GM12891 (cell line): ENCODE data around the gene THTPA.

Source experiments
- DNase-seq: peaks from one replicate; pipeline ENCODE4 v3.0.0; 2011; ENCODE audit warnings: low spot score; ENCODE audit not compliant: insufficient read length
- FAIRE-seq: peaks from 2 replicates; lab custom pipeline; 2011; peaks lifted over from hg19 to GRCh38; lab: Jason Lieb, UNC
- PAX5 ChIP-seq: IDR thresholded peaks from 2 replicates; pipeline ENCODE4 v1.6.1; 2011; ENCODE audit warnings: low read length, moderate library complexity, mild to moderate bottlenecking; ENCODE audit not compliant: insufficient read depth, severe bottlenecking
- POLR2A ChIP-seq: IDR thresholded peaks from 2 replicates; pipeline ENCODE4 v1.6.1; 2011; ENCODE audit warnings: low read depth, low read length, control low read depth
- POLR2AphosphoS5 ChIP-seq: IDR thresholded peaks from 2 replicates; pipeline ENCODE4 v1.6.1; 2011; ENCODE audit warnings: low read depth, low read length, control low read depth
- POU2F2 ChIP-seq: IDR thresholded peaks from 2 replicates; pipeline ENCODE4 v1.6.1; 2011; ENCODE audit warnings: low read depth, mild to moderate bottlenecking, control low read depth, low read length, moderate library complexity
- SPI1 ChIP-seq: IDR thresholded peaks from 2 replicates; pipeline ENCODE4 v1.6.1; 2011; ENCODE audit warnings: low read depth, low read length, control low read depth
- TAF1 ChIP-seq: IDR thresholded peaks from 2 replicates; pipeline ENCODE4 v1.6.1; 2011; ENCODE audit warnings: low read depth, low read length, control low read depth

Gene THTPA

GRCh38 chr14:23567186-23568020 is 11.3 kb downstream of the THTPA start, which contains the start of gene AP1G2:
AP1G2 (minus strand) TSS chr14:23567791; CDS start chr14:23567314, 477 bp downstream.
- DNase-seq = peak; percentile 85
- TF ChIP-seq SPI1 (0 out of 2 replicates have a peak, but pooled peaks have one; percentile 1), PAX5 (no peak), POLR2A (peak; percentile 62; the same call in 1 of the 2 replicates), POLR2AphosphoS5 (peak; percentile 91), TAF1 (peak; percentile 68), POU2F2 (0 out of 2 replicates have a peak, but pooled peaks have one; percentile 33)
- peak; percentile 95 for FAIRE-seq

- DNase-seq (no peak), FAIRE-seq (no peak)
- TF ChIP-seq TAF1 = no peak
- 0 out of 2 replicates have a peak, but pooled peaks have one; percentile 40 for TF ChIP-seq POU2F2
These were observed 12.0 kb downstream of the THTPA start for GRCh38 chr14:23568021-23568599.

GRCh38 chr14:23568600-23569331 is 12.7 kb downstream of the THTPA start:
- FAIRE-seq (peak; percentile 47), DNase-seq (no peak)
- TF ChIP-seq POLR2AphosphoS5 (0 out of 2 replicates have a peak, but pooled peaks have one; percentile 21), TAF1 (no peak), POU2F2 (no peak), POLR2A (no peak), SPI1 (peak; percentile 39; the same call in 1 of the 2 replicates)

GRCh38 chr14:23569443-23570151 is 13.5 kb downstream of the THTPA start:
- DNase-seq (no peak), FAIRE-seq (no peak)
- TF ChIP-seq POLR2A (no peak), POLR2AphosphoS5 (no peak), TAF1 (no peak)

GRCh38 chr14:23570806-23571483 is 14.9 kb downstream of the THTPA start:
- TF ChIP-seq POLR2A (no peak), POLR2AphosphoS5 (no peak), POU2F2 (no peak), TAF1 (no peak), SPI1 (no peak)
- FAIRE-seq (no peak), DNase-seq (no peak)

DNA sequence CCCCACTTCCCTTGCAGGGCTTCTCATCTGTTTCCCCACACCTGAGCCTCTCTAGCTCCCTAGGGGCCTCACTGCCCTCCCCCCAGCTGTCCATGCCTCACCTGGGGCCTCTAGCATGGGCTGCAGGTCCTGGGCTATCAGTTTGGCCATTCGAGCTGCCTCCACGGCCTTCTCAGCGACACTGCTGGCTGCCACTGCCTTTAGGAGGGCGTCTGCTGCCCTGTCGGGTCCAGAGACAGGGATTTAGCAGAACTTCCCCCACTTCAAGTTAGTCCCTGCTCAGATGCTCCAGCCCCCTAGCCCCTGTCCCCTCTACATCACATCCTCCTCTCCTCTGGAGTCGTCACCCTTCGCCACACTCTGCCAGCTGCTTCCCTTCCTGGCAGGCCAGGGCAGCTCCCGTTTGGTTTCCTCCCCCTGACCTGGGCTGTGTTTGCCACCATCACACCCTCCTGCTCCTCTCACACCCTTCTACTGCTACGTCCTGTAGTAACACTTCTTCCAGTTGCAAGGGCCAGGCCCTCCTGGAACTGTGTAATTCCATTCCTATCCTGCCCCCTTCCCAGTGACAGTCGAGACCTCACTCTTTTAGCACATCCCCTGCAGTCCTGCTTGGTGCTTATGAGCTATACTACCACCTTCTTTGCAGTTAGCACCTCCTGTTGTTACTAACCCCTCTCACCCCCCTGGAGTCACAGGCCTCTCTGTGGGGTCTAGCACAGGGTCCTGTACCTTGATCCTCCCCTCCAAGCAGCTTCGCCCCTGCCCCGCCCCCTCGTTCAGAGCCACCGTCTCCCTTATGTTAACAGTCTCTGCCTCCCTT is 15.8 kb downstream of the THTPA start:
- no peak for DNase-seq
- TF ChIP-seq POLR2AphosphoS5 = no peak
- no peak for TF ChIP-seq POLR2A
- TF ChIP-seq SPI1 = no peak
- no peak for TF ChIP-seq TAF1
- TF ChIP-seq PAX5 = no peak
- no peak for TF ChIP-seq POU2F2

DNA sequence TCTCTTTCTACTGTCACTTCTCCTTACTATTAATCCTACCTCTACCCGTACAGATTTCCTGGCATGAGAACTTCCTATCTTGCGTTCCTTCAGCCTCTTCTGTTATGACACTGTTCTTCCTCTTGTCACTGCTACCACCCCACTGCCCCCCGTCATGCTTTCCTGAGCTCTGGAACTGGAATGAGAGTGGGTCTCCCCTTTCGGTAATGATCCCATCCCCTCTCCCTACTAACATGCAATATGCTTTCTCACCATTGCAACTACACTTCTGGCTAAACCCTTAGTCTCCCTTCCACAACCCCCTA is 16.4 kb downstream of the THTPA start:
- TF ChIP-seq POLR2AphosphoS5 (no peak), POLR2A (no peak), SPI1 (no peak), TAF1 (no peak)
- no peak for FAIRE-seq
- no peak for DNase-seq

More for the DNA sequence above, 15.8 kb downstream of the THTPA start:
- FAIRE-seq = no peak

- no peak for DNase-seq
- peak; percentile 45 for FAIRE-seq
- no peak for TF ChIP-seq POLR2AphosphoS5
- no peak for TF ChIP-seq POLR2A
- TF ChIP-seq PAX5 = no peak
- TF ChIP-seq POU2F2 = no peak
- no peak for TF ChIP-seq TAF1
- no peak for TF ChIP-seq SPI1
These were observed 16.8 kb downstream of the THTPA start for GRCh38 chr14:23572836-23573235.
